ENCODE results near the gene PTPN3. TPM values are rescaled to one million over a fixed set of nuclear protein-coding genes. Genes with fewer than 3 reads are reported as not detected.

The PTPN3 gene
- total RNA-seq, 1 experiment from 2014 or later, result 1.1 TPM

GRCh38 chr9:109335929-109336328 lies 162.2 kb downstream of the PTPN3 start:
- POLR2A ChIA-PET (ENCODE audit: low non-redundant PET), result no interaction called here
- intact Hi-C loops (cut with micrococcal nuclease; ENCODE audit: unreplicated experiment), result no loop called here
- no TSS peak for BruUV-seq (replicated peaks)
- no peak for DNase-seq (ENCODE audit: low spot score)
- H3K36me3 ChIP-seq (ENCODE audit: insufficient read depth, low read length, poor library complexity, severe bottlenecking), result no peaks in the 10 kb centered on the region
- no peaks in the 10 kb centered on the region for H3K4me1 ChIP-seq (ENCODE audit: insufficient read depth, low read length, poor library complexity, severe bottlenecking)
- H3K27me3 ChIP-seq (replicated peaks; ENCODE audit: insufficient read depth, low read depth, low read length, poor library complexity), result peaks cover 4% of the 10 kb centered on the region
- TF ChIP-seq CTCF (conservative IDR thresholded peaks at IDR 0.05; ENCODE audit: low read depth, low read length) (no peak), EZH2 (IDR thresholded peaks at IDR 0.05; ENCODE audit: borderline replicate concordance, low read depth, low read length, poor library complexity, severe bottlenecking) (no peak)
- H3K4me3 ChIP-seq (ENCODE audit: low read depth, low read length, poor library complexity, severe bottlenecking), result no peak overlapping the region
- no peaks in the 10 kb centered on the region for H3K9me3 ChIP-seq (ENCODE audit: low read depth, low read length, poor library complexity, severe bottlenecking)
- no peak overlapping the region for H3K27ac ChIP-seq (ENCODE audit: low read depth, low read length, poor library complexity, severe bottlenecking)
- CTCF ChIA-PET, result no interaction called here

DNA sequence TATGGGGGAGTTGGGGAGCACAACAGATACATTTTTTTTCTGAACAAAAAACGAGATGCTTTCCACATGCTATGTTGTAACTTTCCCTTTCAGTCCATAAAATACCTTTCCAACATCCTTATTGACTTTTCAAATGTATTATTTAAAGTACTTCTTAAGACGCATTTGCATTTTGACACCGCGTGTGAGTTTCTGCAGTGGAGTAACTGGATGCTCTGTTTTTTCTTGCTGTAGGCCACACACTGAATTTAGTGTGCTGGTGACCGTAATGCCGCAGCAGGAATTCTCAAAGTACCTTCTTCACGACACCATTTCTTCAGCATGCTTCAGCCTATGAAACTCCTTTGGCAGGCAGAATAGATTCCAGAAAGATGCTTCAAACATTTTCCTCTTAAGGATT lies 163.0 kb downstream of the PTPN3 start:
- BruUV-seq (replicated peaks), result no TSS peak
- POLR2A ChIA-PET (ENCODE audit: low non-redundant PET), result no interaction called here
- H3K4me3 ChIP-seq (ENCODE audit: low read depth, low read length, poor library complexity, severe bottlenecking), result no peak overlapping the region
- no peak overlapping the region for H3K27ac ChIP-seq (ENCODE audit: low read depth, low read length, poor library complexity, severe bottlenecking)
- CTCF ChIA-PET, result no interaction called here
- H3K4me1 ChIP-seq (ENCODE audit: insufficient read depth, low read length, poor library complexity, severe bottlenecking), result no peaks in the 10 kb centered on the region
- no peaks in the 10 kb centered on the region for H3K36me3 ChIP-seq (ENCODE audit: insufficient read depth, low read length, poor library complexity, severe bottlenecking)
- DNase-seq (ENCODE audit: low spot score), result no peak
- no peak for TF ChIP-seq CTCF (conservative IDR thresholded peaks at IDR 0.05; ENCODE audit: low read depth, low read length)
- no peak for TF ChIP-seq EZH2 (IDR thresholded peaks at IDR 0.05; ENCODE audit: borderline replicate concordance, low read depth, low read length, poor library complexity, severe bottlenecking)
- H3K9me3 ChIP-seq (ENCODE audit: low read depth, low read length, poor library complexity, severe bottlenecking), result no peaks in the 10 kb centered on the region
- intact Hi-C loops (cut with micrococcal nuclease; ENCODE audit: unreplicated experiment), result no loop called here
- peaks cover 4% of the 10 kb centered on the region for H3K27me3 ChIP-seq (replicated peaks; ENCODE audit: insufficient read depth, low read depth, low read length, poor library complexity)

GRCh38 chr9:109331353-109331752 lies 166.8 kb downstream of the PTPN3 start:
- no peak for TF ChIP-seq EZH2 (IDR thresholded peaks at IDR 0.05; ENCODE audit: borderline replicate concordance, low read depth, low read length, poor library complexity, severe bottlenecking)
- no peak for TF ChIP-seq CTCF (conservative IDR thresholded peaks at IDR 0.05; ENCODE audit: low read depth, low read length)
- Histone ChIP-seq H3K4me3 (ENCODE audit: low read depth, low read length, poor library complexity, severe bottlenecking) (no peak overlapping the region), H3K9me3 (ENCODE audit: low read depth, low read length, poor library complexity, severe bottlenecking) (no peaks in the 10 kb centered on the region), H3K27me3 (replicated peaks; ENCODE audit: insufficient read depth, low read depth, low read length, poor library complexity) (peaks cover under 1% of the 10 kb centered on the region), H3K36me3 (ENCODE audit: insufficient read depth, low read length, poor library complexity, severe bottlenecking) (no peaks in the 10 kb centered on the region), H3K4me1 (ENCODE audit: insufficient read depth, low read length, poor library complexity, severe bottlenecking) (peaks cover 5% of the 10 kb centered on the region), H3K27ac (ENCODE audit: low read depth, low read length, poor library complexity, severe bottlenecking) (no peak overlapping the region)
- ChIA-PET CTCF (no interaction called here), POLR2A (ENCODE audit: low non-redundant PET) (no interaction called here)
- no peak for DNase-seq (ENCODE audit: low spot score)
- BruUV-seq (replicated peaks), result no TSS peak
- intact Hi-C loops (cut with micrococcal nuclease; ENCODE audit: unreplicated experiment), result no loop called here
